EH (cell line): ENCODE data around the gene EIF6.
"Not testable (repeated sequence)": the region's sequence is repeated elsewhere in the genome, so short reads cannot be mapped to it uniquely, and the experiment has no call there.

Source experiments
- DNase-seq: peaks from one replicate; pipeline ENCODE4 v3.0.0-alpha.2; 2015; ENCODE audit warnings: low read depth

Gene EIF6

GRCh38 chr20:35277531-35278395 is 6.8 kb downstream of the EIF6 start, which contains the start of gene MMP24OS:
Gene MMP24OS, minus strand, starts transcription at chr20:35278122. Its CDS starts 193 bp downstream, at chr20:35277929.
- DNase-seq: peak; percentile 92

GRCh38 chr20:35277127-35277526 is 7.4 kb downstream of the EIF6 start:
- no peak for DNase-seq

- DNase-seq: no peak
Measured at GRCh38 chr20:35276408-35276807, 8.2 kb downstream of the EIF6 start.

GRCh38 chr20:35275741-35276251 is 8.8 kb downstream of the EIF6 start:
- DNase-seq: no peak

GRCh38 chr20:35274172-35275092 is 10.1 kb downstream of the EIF6 start:
- no peak for DNase-seq

- no peak for DNase-seq
Measured at GRCh38 chr20:35273449-35274171, 11.0 kb downstream of the EIF6 start.

- peak; percentile 63 for DNase-seq
Measured at GRCh38 chr20:35271904-35272303, 12.7 kb downstream of the EIF6 start.

GRCh38 chr20:35271073-35271882 is 13.3 kb downstream of the EIF6 start:
- DNase-seq: no peak

- no peak for DNase-seq
Measured at GRCh38 chr20:35270021-35270902, 14.3 kb downstream of the EIF6 start.

- peak; percentile 74 for DNase-seq
Measured at GRCh38 chr20:35269055-35269781, 15.4 kb downstream of the EIF6 start.

GRCh38 chr20:35267092-35267491 is 17.5 kb downstream of the EIF6 start:
- DNase-seq: no peak

- peak; percentile 40 for DNase-seq
Measured at GRCh38 chr20:35264755-35265154, 19.8 kb downstream of the EIF6 start.

GRCh38 chr20:35263532-35264341 is 20.8 kb downstream of the EIF6 start:
- no peak for DNase-seq

GRCh38 chr20:35262731-35263531 is 21.6 kb downstream of the EIF6 start:
- peak; percentile 77 for DNase-seq

- DNase-seq: not testable (repeated sequence)
Measured at GRCh38 chr20:35262321-35262720, 22.3 kb downstream of the EIF6 start.

GRCh38 chr20:35260426-35260825 is 24.1 kb downstream of the EIF6 start:
- no peak for DNase-seq

GRCh38 chr20:35257175-35257909 is 27.2 kb downstream of the EIF6 start:
- DNase-seq: peak; percentile 59
